Natural killer cell treated with Interleukin-12 subunit alpha and Interleukin-12 subunit beta and Interleukin-15 and Interleukin-18, amount 100 ng/mL, for 72 hours (primary cell): Measurements from ENCODE around the gene NCOA1. TPM values are rescaled to one million over a fixed set of nuclear protein-coding genes. Genes with fewer than 3 reads are reported as not detected.
"Not testable (repeated sequence)": the region's sequence is repeated elsewhere in the genome, so short reads cannot be mapped to it uniquely, and the experiment has no call there.

Experiments used
- ATAC-seq, 2 donors: fragments of 150-1000 bp; cut with Tn5 transposase in 1 of 2; sonication (Bioruptor Pico), chemical (Tn5 transposase) in 1 of 2; 2 replicates each; pipeline ENCODE4 v1.10.0; 2021
- DNase-seq: peaks from one replicate; pipeline ENCODE4 v3.0.0; 2022; ENCODE audit warnings: low spot score
- H3K27ac Mint-ChIP-seq, 2 donors: 1 replicate in 1 of 2; 2 replicates in 1 of 2; pipeline ENCODE4 v1.8.0; 2022; ENCODE audit warnings: mixed read lengths in 2 of 2, mild to moderate bottlenecking in 1 of 2, moderate library complexity in 1 of 2
- H3K27me3 Mint-ChIP-seq, 2 donors: 1 replicate in 1 of 2; 2 replicates in 1 of 2; pipeline ENCODE4 v1.8.0; 2022; ENCODE audit warnings: mixed read lengths in 2 of 2
- H3K36me3 Mint-ChIP-seq: one replicate; pipeline ENCODE4 v1.8.0; 2022; ENCODE audit warnings: mixed read lengths
- H3K4me1 Mint-ChIP-seq, 2 donors: 1 replicate in 1 of 2; 2 replicates in 1 of 2; pipeline ENCODE4 v1.8.0; 2022; ENCODE audit warnings: low read depth in 2 of 2, mixed read lengths in 2 of 2, mild to moderate bottlenecking in 1 of 2
- H3K4me3 Mint-ChIP-seq: one replicate; pipeline ENCODE4 v1.8.0; 2022; ENCODE audit warnings: mixed read lengths
- H3K9me3 Mint-ChIP-seq: 2 replicates; pipeline ENCODE4 v1.8.0; 2022; ENCODE audit warnings: mixed read lengths
- total RNA-seq, 2 donors: library from RNA; stranded (reverse); gene quantifications; one replicate each; pipeline ENCODE4 v1.2.3, GENCODE V29; 2022

Gene NCOA1
- total RNA-seq, 2 donors from 2014 or later = 84.1 to 139 TPM

DNA sequence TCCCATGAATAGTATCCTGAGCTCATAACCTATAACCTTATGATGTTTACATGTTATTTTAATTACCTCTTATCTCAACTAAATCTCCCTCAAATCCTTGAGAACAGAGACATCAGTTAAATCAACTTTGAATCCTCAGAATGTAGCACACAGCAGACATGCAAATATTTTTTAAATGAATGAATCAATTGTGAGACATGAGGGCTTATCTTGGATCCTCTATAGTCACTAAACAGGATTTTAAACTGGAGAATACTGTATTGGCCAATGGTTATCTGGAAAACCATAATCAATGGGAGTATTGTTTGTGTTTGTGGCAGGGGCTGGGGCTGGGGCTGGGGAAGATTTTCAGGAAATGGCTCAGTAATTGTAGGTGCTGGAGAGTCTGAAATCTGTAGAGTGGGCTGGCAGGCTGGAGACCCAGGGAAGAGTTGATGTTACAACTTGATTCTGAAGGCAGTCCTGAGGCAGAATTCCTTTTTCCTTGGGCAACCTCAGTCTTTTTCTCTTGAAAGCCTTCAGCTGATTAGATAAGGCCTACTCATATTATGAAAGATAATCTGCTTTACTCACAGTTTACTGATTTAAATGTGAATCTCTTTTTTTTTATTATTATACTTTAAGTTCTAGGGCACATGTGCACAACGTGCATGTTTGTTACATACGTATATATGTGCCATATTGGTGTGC lies 106.3 kb downstream of the NCOA1 start:
- Mint-ChIP-seq H3K27me3 (no peaks in the 10 kb centered on the region), H3K9me3 (no peaks in the 10 kb centered on the region), H3K27ac (peak overlapping the region in 1 of 2 donors; percentile 43), H3K4me3 (no peak overlapping the region), H3K4me1 (peaks cover 16 to 33% of the 10 kb centered on the region in 2 donors), H3K36me3 (peaks cover 6% of the 10 kb centered on the region)
- ATAC-seq = no peak
- DNase-seq = no peak

DNA sequence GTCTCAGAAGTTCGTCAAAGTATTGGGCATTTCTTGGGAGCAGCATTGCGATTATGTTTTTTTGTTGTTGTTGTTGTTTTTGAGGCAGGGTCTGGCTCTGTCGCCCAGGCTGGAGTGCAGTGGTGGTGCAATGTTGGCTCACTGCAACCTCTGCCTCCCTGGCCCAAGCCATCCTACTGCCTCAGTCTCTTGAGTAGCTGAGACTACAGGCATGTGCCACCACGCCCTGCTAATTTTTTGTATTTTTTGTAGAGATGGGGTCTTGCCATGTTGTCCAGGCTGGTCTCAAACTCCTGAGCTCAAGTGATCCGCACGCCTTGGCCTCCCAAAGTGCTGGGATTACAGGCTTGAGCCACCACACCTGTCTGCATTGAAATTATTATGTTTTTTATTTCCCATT lies 109.1 kb downstream of the NCOA1 start:
- H3K9me3 Mint-ChIP-seq, H3K27me3 Mint-ChIP-seq, DNase-seq, H3K27ac Mint-ChIP-seq, H3K36me3 Mint-ChIP-seq, ATAC-seq, H3K4me3 Mint-ChIP-seq: not testable (repeated sequence)
- peaks cover 31 to 50% of the 10 kb centered on the region in 2 donors for H3K4me1 Mint-ChIP-seq

GRCh38 chr2:24611631-24612030 lies 120.6 kb downstream of the NCOA1 start:
- no peaks in the 10 kb centered on the region for H3K9me3 Mint-ChIP-seq
- H3K4me1 Mint-ChIP-seq = peaks cover 48 to 55% of the 10 kb centered on the region in 2 donors
- no peak overlapping the region for H3K4me3 Mint-ChIP-seq
- DNase-seq (no peak), ATAC-seq (no peak)
- H3K27ac Mint-ChIP-seq = peak overlapping the region; percentile 73 to 92
- no peaks in the 10 kb centered on the region for H3K36me3 Mint-ChIP-seq
- H3K27me3 Mint-ChIP-seq = no peaks in the 10 kb centered on the region

GRCh38 chr2:24613154-24613814 lies 122.2 kb downstream of the NCOA1 start:
- peak; percentile 89 to 94 for ATAC-seq
- Mint-ChIP-seq H3K9me3 (no peaks in the 10 kb centered on the region), H3K4me3 (peak overlapping the region; percentile 31), H3K36me3 (no peaks in the 10 kb centered on the region), H3K4me1 (peaks cover 48% of the 10 kb centered on the region in 2 donors), H3K27me3 (no peaks in the 10 kb centered on the region), H3K27ac (peak overlapping the region; percentile 73 to 92)
- peak; percentile 67 for DNase-seq

DNA sequence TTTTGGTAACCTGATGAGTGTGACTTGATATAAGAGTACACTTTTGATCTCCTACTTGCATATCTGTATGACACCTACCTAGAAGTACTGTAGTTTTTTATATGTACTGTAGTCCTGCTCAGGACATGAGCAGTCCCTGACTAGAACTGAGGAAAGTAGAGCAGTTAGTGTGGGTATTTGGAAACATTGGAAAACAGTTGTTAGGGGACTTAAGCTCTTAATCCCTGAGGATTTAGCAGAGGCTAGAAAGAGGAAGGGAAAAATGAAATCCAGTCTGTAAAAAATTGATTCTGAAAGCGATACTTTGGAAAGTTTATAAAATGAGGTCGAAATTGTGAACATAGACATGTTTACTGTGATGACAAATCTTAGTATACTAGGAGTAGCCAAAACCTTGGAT lies 125.6 kb downstream of the NCOA1 start:
- Mint-ChIP-seq H3K27ac (no peak overlapping the region), H3K36me3 (no peaks in the 10 kb centered on the region), H3K9me3 (no peaks in the 10 kb centered on the region), H3K4me3 (no peak overlapping the region), H3K27me3 (no peaks in the 10 kb centered on the region), H3K4me1 (peaks cover 27 to 31% of the 10 kb centered on the region in 2 donors)
- DNase-seq (no peak), ATAC-seq (no peak)

DNA sequence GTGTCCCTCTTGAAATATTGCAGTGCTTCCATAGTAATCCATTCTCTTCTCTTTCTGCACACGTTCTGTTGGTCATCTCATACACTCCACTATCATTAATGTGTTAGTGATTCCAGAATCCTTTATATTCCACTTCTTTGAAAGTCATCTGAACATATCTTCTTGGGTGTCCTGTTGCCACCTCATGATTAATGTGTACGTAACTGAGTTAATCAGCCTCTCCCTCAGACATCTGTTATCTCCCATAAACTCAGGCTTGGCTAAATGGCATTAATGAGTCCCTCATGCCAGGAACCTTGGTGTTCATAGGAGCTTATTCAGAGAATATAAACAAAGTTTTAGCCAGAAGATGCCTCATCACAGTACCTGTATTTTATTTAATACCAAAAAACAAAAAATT lies 126.4 kb downstream of the NCOA1 start:
- DNase-seq (no peak), ATAC-seq (no peak)
- Mint-ChIP-seq H3K27me3 (no peaks in the 10 kb centered on the region), H3K9me3 (no peaks in the 10 kb centered on the region), H3K4me3 (no peak overlapping the region), H3K27ac (no peak overlapping the region), H3K4me1 (peaks cover 27 to 30% of the 10 kb centered on the region in 2 donors), H3K36me3 (no peaks in the 10 kb centered on the region)

- Mint-ChIP-seq H3K36me3 (peaks cover 6% of the 10 kb centered on the region), H3K4me1 (peaks cover 27 to 31% of the 10 kb centered on the region in 2 donors), H3K9me3 (no peaks in the 10 kb centered on the region), H3K27me3 (no peaks in the 10 kb centered on the region), H3K4me3 (no peak overlapping the region), H3K27ac (no peak overlapping the region)
- DNase-seq (no peak), ATAC-seq (no peak)
Observed at GRCh38 chr2:24618144-24618543, 127.1 kb downstream of the NCOA1 start.

- ATAC-seq (no peak), DNase-seq (no peak)
- H3K4me3 Mint-ChIP-seq = no peak overlapping the region
- peaks cover 9% of the 10 kb centered on the region for H3K36me3 Mint-ChIP-seq
- no peaks in the 10 kb centered on the region for H3K9me3 Mint-ChIP-seq
- no peak overlapping the region for H3K27ac Mint-ChIP-seq
- H3K4me1 Mint-ChIP-seq = peaks cover 28 to 31% of the 10 kb centered on the region in 2 donors
- H3K27me3 Mint-ChIP-seq = no peaks in the 10 kb centered on the region
Observed at GRCh38 chr2:24618680-24619079, 127.6 kb downstream of the NCOA1 start.

DNA sequence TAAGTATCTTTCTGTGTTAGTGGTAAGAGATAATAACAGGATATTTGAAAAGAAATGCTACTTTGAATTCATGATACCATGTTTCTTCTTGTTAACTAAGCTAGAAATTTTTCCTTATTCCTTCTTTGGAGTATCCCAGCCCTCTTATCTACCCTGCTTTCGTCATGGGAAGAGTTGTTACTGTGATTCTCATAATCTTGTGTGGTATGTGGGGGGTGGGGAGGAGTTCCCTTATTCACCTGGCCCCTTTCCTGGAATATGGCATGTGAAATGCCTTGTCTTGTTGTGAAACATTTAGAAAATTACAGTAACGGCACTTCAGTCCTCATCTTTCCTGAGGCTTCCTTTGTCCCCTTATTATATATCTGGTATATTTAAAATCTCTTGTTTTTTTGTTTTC lies 129.9 kb downstream of the NCOA1 start:
- Mint-ChIP-seq H3K36me3 (peaks cover 9% of the 10 kb centered on the region), H3K4me1 (peaks cover 39 to 41% of the 10 kb centered on the region in 2 donors), H3K27ac (peak overlapping the region in 1 of 2 donors; percentile 83), H3K9me3 (no peaks in the 10 kb centered on the region), H3K4me3 (no peak overlapping the region), H3K27me3 (no peaks in the 10 kb centered on the region)
- ATAC-seq (no peak), DNase-seq (no peak)

GRCh38 chr2:24621779-24622538 lies 130.9 kb downstream of the NCOA1 start:
- DNase-seq (no peak), ATAC-seq (peak in 1 of 2 donors; percentile 52)
- H3K4me3 Mint-ChIP-seq = peak overlapping the region; percentile 58
- peaks cover 47% of the 10 kb centered on the region in 2 donors for H3K4me1 Mint-ChIP-seq
- H3K27ac Mint-ChIP-seq = peak overlapping the region; percentile 71 to 83
- no peaks in the 10 kb centered on the region for H3K9me3 Mint-ChIP-seq
- H3K27me3 Mint-ChIP-seq = no peaks in the 10 kb centered on the region
- peaks cover 9% of the 10 kb centered on the region for H3K36me3 Mint-ChIP-seq

DNA sequence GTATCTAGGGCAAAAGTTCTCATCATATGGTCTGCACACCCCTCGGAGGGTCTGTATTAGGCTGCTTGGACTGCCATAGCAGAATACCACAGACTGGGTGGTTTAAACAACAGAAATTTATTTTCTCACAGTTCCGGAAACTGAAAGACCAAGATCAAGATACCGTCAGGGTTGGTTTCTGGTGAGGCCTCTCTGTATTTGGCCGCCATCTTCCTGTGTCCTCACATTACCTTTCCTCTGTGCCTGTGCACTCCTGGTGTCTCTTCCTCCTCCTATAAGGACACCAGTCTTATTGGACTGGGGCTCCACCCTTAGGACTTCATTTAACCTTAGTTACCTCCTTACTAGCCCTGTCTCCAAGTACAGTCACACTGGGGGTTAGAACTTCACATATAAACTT lies 132.5 kb downstream of the NCOA1 start:
- H3K4me3 Mint-ChIP-seq = peak overlapping the region; percentile 58

DNA sequence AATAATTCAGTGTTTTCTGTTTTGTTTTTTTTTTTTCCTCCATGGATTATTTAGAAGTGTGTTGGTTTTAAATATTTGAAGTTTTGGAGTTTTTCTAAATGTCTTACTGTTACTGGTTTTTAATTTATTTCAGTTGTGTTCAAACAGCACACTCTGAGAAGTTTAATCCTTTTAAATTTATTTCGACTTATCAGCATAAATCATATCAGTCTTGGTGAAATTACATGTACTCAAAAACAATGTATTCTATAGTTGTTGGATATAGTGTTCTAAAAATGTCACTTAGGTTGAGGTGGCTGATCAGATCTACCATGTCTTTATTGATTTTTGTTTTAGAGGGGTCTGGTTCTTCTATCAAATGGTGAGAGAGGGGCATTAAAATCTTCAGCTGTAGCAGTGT lies 134.7 kb downstream of the NCOA1 start:
- DNase-seq (no peak), ATAC-seq (no peak)
- Mint-ChIP-seq H3K4me1 (peaks cover 50 to 56% of the 10 kb centered on the region in 2 donors), H3K27ac (peak overlapping the region; percentile 0 to 83), H3K27me3 (no peaks in the 10 kb centered on the region), H3K4me3 (peak overlapping the region; percentile 2), H3K36me3 (peaks cover 9% of the 10 kb centered on the region), H3K9me3 (no peaks in the 10 kb centered on the region)

More for the DNA sequence above, 132.5 kb downstream of the NCOA1 start:
- Mint-ChIP-seq H3K9me3 (no peaks in the 10 kb centered on the region), H3K36me3 (peaks cover 9% of the 10 kb centered on the region), H3K27ac (peak overlapping the region; percentile 71 to 83), H3K4me1 (peaks cover 49 to 51% of the 10 kb centered on the region in 2 donors), H3K27me3 (no peaks in the 10 kb centered on the region)
- ATAC-seq (peak; percentile 31 to 62), DNase-seq (no peak)

DNA sequence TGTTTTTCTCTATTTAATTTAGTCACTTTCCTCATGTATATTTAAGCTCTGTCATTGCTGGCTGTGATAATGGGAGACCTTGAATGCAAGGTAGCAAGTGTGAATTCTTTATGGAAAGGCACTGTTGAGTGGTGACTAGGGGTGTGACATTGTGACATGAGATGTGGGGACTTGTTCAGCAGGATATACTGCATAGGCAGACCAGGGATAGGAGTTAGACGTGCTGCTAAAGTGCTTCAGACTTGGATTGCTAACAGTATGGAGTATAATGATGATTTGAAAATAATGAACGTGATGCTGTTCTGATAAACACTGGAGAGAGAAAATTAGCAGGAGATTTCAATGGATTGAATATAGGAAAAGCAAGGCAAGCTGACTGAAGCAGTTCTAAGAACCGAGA lies 135.1 kb downstream of the NCOA1 start:
- no peaks in the 10 kb centered on the region for H3K27me3 Mint-ChIP-seq
- DNase-seq (no peak), ATAC-seq (peak; percentile 76 to 77)
- peak overlapping the region; percentile 0 to 83 for H3K27ac Mint-ChIP-seq
- peak overlapping the region; percentile 2 for H3K4me3 Mint-ChIP-seq
- H3K9me3 Mint-ChIP-seq = no peaks in the 10 kb centered on the region
- peaks cover 47 to 56% of the 10 kb centered on the region in 2 donors for H3K4me1 Mint-ChIP-seq
- peaks cover 9% of the 10 kb centered on the region for H3K36me3 Mint-ChIP-seq

DNA sequence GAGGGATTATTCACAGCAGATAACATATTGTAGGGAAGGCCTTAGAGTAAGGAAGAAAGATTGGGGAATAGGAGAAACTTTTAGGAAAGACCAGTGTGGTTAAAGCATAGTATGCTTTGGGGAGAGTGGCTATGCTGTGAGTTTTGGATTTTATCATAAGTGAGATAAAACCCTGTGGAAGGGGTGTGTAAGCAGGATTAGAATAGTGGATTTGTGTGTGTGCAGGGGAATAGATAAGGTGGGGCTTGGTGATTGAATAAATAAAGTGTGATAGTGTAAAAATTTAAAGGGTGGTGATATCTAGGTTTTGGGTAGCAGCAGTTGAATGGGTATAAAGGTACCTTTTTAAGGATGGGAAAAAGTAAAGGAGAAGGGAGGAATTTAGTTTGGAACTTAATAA lies 137.7 kb downstream of the NCOA1 start:
- H3K27me3 Mint-ChIP-seq = no peaks in the 10 kb centered on the region
- no peaks in the 10 kb centered on the region for H3K36me3 Mint-ChIP-seq
- H3K9me3 Mint-ChIP-seq = no peaks in the 10 kb centered on the region
- no peak for DNase-seq
- H3K27ac Mint-ChIP-seq = no peak overlapping the region
- H3K4me1 Mint-ChIP-seq = peaks cover 41% of the 10 kb centered on the region in 2 donors
- no peak overlapping the region for H3K4me3 Mint-ChIP-seq
- ATAC-seq = no peak
